KG1 (cell line): ENCODE data around the gene MAPK8.
A peak's percentile ranks its signal among the peaks of the same experiment; 100 is the strongest.
"Not testable (repeated sequence)": the region's sequence is repeated elsewhere in the genome, so short reads cannot be mapped to it uniquely, and the experiment has no call there.

Source experiments
- DNase-seq: peaks from one replicate; lab custom pipeline; 2025; lab: John Stamatoyannopoulos, UW

MAPK8 gene

GRCh38 chr10:48336978-48337599, 30.6 kb downstream of the MAPK8 start:
- no peak for DNase-seq

- DNase-seq: no peak
These were observed 34.3 kb downstream of the MAPK8 start for GRCh38 chr10:48340734-48341133.

- DNase-seq: no peak
These were observed 36.6 kb downstream of the MAPK8 start for GRCh38 chr10:48343106-48343505.

- DNase-seq: no peak
These were observed 37.6 kb downstream of the MAPK8 start for GRCh38 chr10:48343921-48344598.

GRCh38 chr10:48346248-48346647, 39.8 kb downstream of the MAPK8 start:
- not testable (repeated sequence) for DNase-seq

- not testable (repeated sequence) for DNase-seq
These were observed 41.1 kb downstream of the MAPK8 start for GRCh38 chr10:48347539-48347938.

GRCh38 chr10:48347943-48348342, 41.5 kb downstream of the MAPK8 start:
- DNase-seq: not testable (repeated sequence)

GRCh38 chr10:48353246-48353645, 46.8 kb downstream of the MAPK8 start:
- DNase-seq: no peak

GRCh38 chr10:48357631-48358030, 51.2 kb downstream of the MAPK8 start:
- no peak for DNase-seq

GRCh38 chr10:48358162-48358561, 51.7 kb downstream of the MAPK8 start:
- no peak for DNase-seq

- DNase-seq: no peak
These were observed 52.4 kb downstream of the MAPK8 start for GRCh38 chr10:48358838-48359237.

GRCh38 chr10:48361176-48361575, 54.7 kb downstream of the MAPK8 start:
- DNase-seq: no peak

- DNase-seq: peak; percentile 31
These were observed 57.3 kb downstream of the MAPK8 start for GRCh38 chr10:48363617-48364355.

GRCh38 chr10:48364659-48365405, 58.4 kb downstream of the MAPK8 start:
- DNase-seq: no peak

GRCh38 chr10:48365668-48366067, 59.2 kb downstream of the MAPK8 start:
- DNase-seq: no peak

GRCh38 chr10:48366261-48366660, 59.8 kb downstream of the MAPK8 start:
- no peak for DNase-seq

- no peak for DNase-seq
These were observed 63.0 kb downstream of the MAPK8 start for GRCh38 chr10:48369501-48369900.

- DNase-seq: no peak
These were observed 71.5 kb downstream of the MAPK8 start for GRCh38 chr10:48377751-48378530.

GRCh38 chr10:48378675-48379074, 72.2 kb downstream of the MAPK8 start:
- DNase-seq: no peak

- DNase-seq: no peak
These were observed 75.5 kb downstream of the MAPK8 start for GRCh38 chr10:48381971-48382370.

- no peak for DNase-seq
These were observed 76.5 kb downstream of the MAPK8 start for GRCh38 chr10:48382982-48383381.

- DNase-seq: no peak
These were observed 76.9 kb downstream of the MAPK8 start for GRCh38 chr10:48383393-48383792.
